K562 (cell line): ENCODE results near the gene UGT3A1. TPM values are rescaled to one million over a fixed set of nuclear protein-coding genes. Genes with fewer than 3 reads are reported as not detected.
A peak's percentile ranks its signal among the peaks of the same experiment; 100 is the strongest.

Experiments
- ATAC-seq: fragments of 200-7000 bp; cut with Tn5 transposase; 3 replicates; pipeline ENCODE4 v1.9.1; 2020; ENCODE audit warnings: moderate library complexity
- BruUV-seq: library from RNA; stranded (reverse); fragments of 400-500 nt; replicated peaks from 2 replicates; lab custom pipeline; 2021; lab: Mats Ljungman, UMichigan
- CTCF ChIA-PET: fragments of 300-600 bp; formaldehyde crosslinking; extraction: SDS; loops from one replicate; lab custom pipeline; 2021; ENCODE audit warnings: low intra/inter-chr PET ratio; lab: Yijun Ruan, JAX
- POLR2A ChIA-PET: fragments of 300-600, 350-650 bp; sonication (Branson Sonifier 250); formaldehyde crosslinking; extraction: SDS; loops from one replicate; lab custom pipeline; 2021; ENCODE audit warnings: antibody characterized with exemption, inconsistent platforms; lab: Yijun Ruan, JAX
- DNase-seq, 4 experiments: peaks; one replicate each; pipeline versions ENCODE4 v3.0.0 to v3.0.0-alpha.2; 2011 to 2018; ENCODE audit warnings: low spot score in 3 of 4, mixed read lengths in 3 of 4; ENCODE audit errors: extremely low read depth in 1 of 4
- FAIRE-seq: peaks from 2 replicates; lab custom pipeline; 2011; peaks lifted over from hg19 to GRCh38; lab: Jason Lieb, UNC
- H2AFZ ChIP-seq: 2 replicates; pipeline ENCODE4 v1.6.0; 2011; ENCODE audit warnings: low read depth, low read length, control low read depth, inconsistent platforms
- H3K27ac ChIP-seq: fragments of 200-600 bp; 3 replicates; pipeline ENCODE4 v1.8.0; 2011; ENCODE audit warnings: low read depth, mild to moderate bottlenecking, control low read depth, inconsistent platforms, low read length, moderate library complexity, mixed read lengths; ENCODE audit errors: extremely low read depth
- H3K27me3 ChIP-seq, 2 experiments: fragments of 300-600 bp in 1 of 2; 2 replicates in 1 of 2; 3 replicates in 1 of 2; pipeline versions ENCODE4 v1.6.0 to v1.8.0; 2011; ENCODE audit warnings: inconsistent platforms in 2 of 2, low read length in 2 of 2, mild to moderate bottlenecking in 1 of 2, mixed read lengths in 1 of 2, moderate library complexity in 1 of 2; ENCODE audit not compliant: control insufficient read depth in 2 of 2, insufficient read depth in 2 of 2
- H3K36me3 ChIP-seq: fragments of 300-600 bp; 3 replicates; pipeline ENCODE4 v1.8.0; 2011; ENCODE audit warnings: mild to moderate bottlenecking, low read length, inconsistent platforms; ENCODE audit not compliant: control insufficient read depth, insufficient read depth
- H3K4me1 ChIP-seq, 2 experiments: fragments of 200-600 bp in 1 of 2; replicated peaks in 1 of 2; 2 replicates in 1 of 2; 3 replicates in 1 of 2; pipeline versions ENCODE4 v1.5.1 to v1.8.0; 2011; ENCODE audit warnings: inconsistent platforms in 2 of 2, low read length in 2 of 2, mild to moderate bottlenecking in 1 of 2, mixed read lengths in 1 of 2, moderate library complexity in 1 of 2; ENCODE audit not compliant: control insufficient read depth in 2 of 2, insufficient read depth in 2 of 2
- H3K4me2 ChIP-seq: 2 replicates; pipeline ENCODE4 v1.6.1; 2011; ENCODE audit warnings: low read length, control low read depth, inconsistent platforms, mixed read lengths; ENCODE audit not compliant: insufficient read depth
- H3K4me3 ChIP-seq: fragments of 200-600 bp; sonication (generic), shearing (Covaris generic); 2 replicates; pipeline ENCODE4 v1.5.1; 2016; ENCODE audit warnings: control low read depth, inconsistent platforms
- H3K79me2 ChIP-seq: fragments of 200-600 bp; 3 replicates; pipeline ENCODE4 v1.8.0; 2011; ENCODE audit warnings: low read length, inconsistent platforms; ENCODE audit not compliant: control insufficient read depth, insufficient read depth
- H3K9ac ChIP-seq, 2 experiments: 2 replicates each; pipeline versions ENCODE4 v1.6.0 to v1.6.1; 2011; ENCODE audit warnings: low read depth in 2 of 2, low read length in 2 of 2, control low read depth in 1 of 2, inconsistent platforms in 1 of 2, mild to moderate bottlenecking in 1 of 2, mixed read lengths in 1 of 2; ENCODE audit not compliant: insufficient read depth in 1 of 2
- H3K9me1 ChIP-seq: one replicate; pipeline ENCODE4 v1.6.0; 2011; ENCODE audit warnings: inconsistent platforms, mild to moderate bottlenecking, low read length, moderate library complexity; ENCODE audit not compliant: control insufficient read depth, insufficient read depth
- H3K9me3 ChIP-seq: replicated peaks from 2 replicates; pipeline ENCODE4 v1.5.1; 2011; ENCODE audit warnings: low read depth, low read length, inconsistent platforms; ENCODE audit not compliant: control insufficient read depth, insufficient read depth
- H4K20me1 ChIP-seq: replicated peaks from 2 replicates; pipeline ENCODE4 v1.6.1; 2011; ENCODE audit warnings: low read length, inconsistent platforms, mixed read lengths; ENCODE audit not compliant: control insufficient read depth, insufficient read depth
- RHOXF2B ChIP-seq: fragments of 250-450 bp; sonication (Bioruptor Pico); conservative IDR thresholded peaks from 2 replicates; pipeline ENCODE4 v1.5.1; 2021
- SLC30A9 ChIP-seq: fragments of 250-450 bp; sonication (Bioruptor Pico); IDR thresholded peaks from 2 replicates; pipeline ENCODE4 v1.8.0; 2022; ENCODE audit warnings: mild to moderate bottlenecking, moderate library complexity
- WGBS: fragments of 100-300 bp; shearing (Covaris generic); methylation state at CpG from one replicate; pipeline ENCODE4 v1.1.6; 2016; ENCODE audit warnings: low coverage, mixed read lengths; ENCODE audit not compliant: insufficient coverage; ENCODE audit errors: missing lambda C conversion rate; 5-methylcytosine and 5-hydroxymethylcytosine counted together
- in situ Hi-C: fragments of 300-500 bp; cut with MboI; formaldehyde crosslinking; loops from 4 replicates; pipeline ENCODE4 v1.15.0; 2018; ENCODE audit warnings: inconsistent platforms, mixed read lengths
- intact Hi-C: fragments of 100-400 bp; cut with micrococcal nuclease; formaldehyde crosslinking; loops from 2 replicates; pipeline ENCODE4 v1.14.2; 2022
- polyA plus RNA-seq, 8 experiments: library from polyadenylated mRNA; depleted of rRNA in 4 of 8; stranded (reverse) in 5 of 8; unstranded in 3 of 8; fragments of >200 nt; fragmentation: Nextera tagmentation in 2 of 8; fragmentation: Illumina TruSeq in 1 of 8; extraction: Ambion mirVana in 2 of 8; extraction: Trizol in 1 of 8; gene quantifications; 2 replicates each; pipeline versions ENCODE4 v1.2.1 to v1.2.3, GENCODE V29; 2011 to 2014; ENCODE audit warnings: inconsistent platforms in 1 of 8, missing spikeins in 1 of 8
- total RNA-seq, 7 experiments: library from RNA; depleted of rRNA in 6 of 7; stranded (reverse); fragments of >200 nt in 6 of 7; fragmentation: Illumina TruSeq in 2 of 7; extraction: Trizol in 2 of 7; gene quantifications; 2 replicates each; pipeline versions ENCODE4 v1.2.1 to v1.2.3, GENCODE V29; 2011 to 2021; ENCODE audit warnings: low replicate concordance in 1 of 7

Gene UGT3A1
- total and polyA plus RNA-seq, 9 of the 15 experiments (the other 6 are each of a cell fraction or from before 2014, with no cell fraction given): not detected

DNA sequence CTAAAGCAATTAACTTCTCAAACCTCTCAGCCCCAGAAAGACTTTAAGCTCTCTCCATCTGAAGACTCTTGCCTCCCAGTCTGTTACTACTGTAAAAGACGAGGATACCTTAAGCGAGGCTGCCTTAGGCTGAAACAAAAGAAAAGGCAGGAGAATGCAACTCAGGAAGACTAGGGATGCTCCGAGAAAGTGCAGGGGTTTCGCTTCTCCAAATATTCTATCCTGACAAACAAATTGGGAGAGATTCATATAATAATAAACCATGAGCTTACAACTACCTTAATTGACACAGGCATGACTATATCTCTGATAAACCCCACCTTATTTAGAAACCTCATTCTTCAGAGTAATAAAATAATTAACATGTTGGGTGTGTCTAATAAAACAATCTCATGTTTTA is 4.9 kb upstream of the UGT3A1 start:
- Histone ChIP-seq H2AFZ (no peak overlapping the region), H3K4me1 (no peaks in the 10 kb centered on the region), H3K4me3 (no peak overlapping the region), H3K27me3 (peaks cover 0 to 3% of the 10 kb centered on the region in 2 experiments; a peak in 2 of 5 replicates), H3K9me3 (no peaks in the 10 kb centered on the region), H4K20me1 (no peaks in the 10 kb centered on the region), H3K9ac (no peak overlapping the region), H3K9me1 (no peaks in the 10 kb centered on the region), H3K36me3 (no peaks in the 10 kb centered on the region), H3K27ac (no peak overlapping the region), H3K4me2 (no peak overlapping the region), H3K79me2 (no peaks in the 10 kb centered on the region)
- WGBS: 0% methylated on average over 4 of the region's 4 CpGs
- TF ChIP-seq RHOXF2B (CRISPR knock-in tag): no peak
- FAIRE-seq (no peak), ATAC-seq (no peak), DNase-seq (no peak)
- ChIA-PET POLR2A (interaction anchor here (0.8 kb wide), 1 partner anchor 19 kb away, joined by 3 read pairs; no protein-coding TSS in a partner anchor), CTCF (no interaction called here)
- in situ Hi-C loops: no loop called here
- intact Hi-C loops: no loop called here
- no TSS peak for BruUV-seq

DNA sequence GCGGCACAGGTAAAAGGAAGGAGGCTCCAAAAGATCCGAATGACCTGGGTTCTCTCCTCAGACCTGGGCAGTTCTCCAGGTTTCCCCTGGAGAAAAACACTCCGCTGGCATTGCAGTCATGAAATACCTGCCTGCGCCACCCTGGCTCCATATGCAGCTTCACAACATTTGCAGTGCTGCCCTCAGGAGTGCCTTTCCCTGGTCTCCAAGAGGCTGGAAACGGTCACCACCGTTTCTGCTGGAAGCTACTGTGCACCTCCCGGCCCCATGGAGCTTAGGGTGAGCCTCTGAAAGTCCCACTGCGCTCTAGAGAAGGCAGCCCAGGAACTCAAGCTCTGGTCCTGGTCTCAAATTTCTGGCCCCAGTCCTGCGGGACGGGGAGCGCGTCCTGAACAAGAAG is 670 bp downstream of the UGT3A1 start:
- ChIA-PET POLR2A (no interaction called here), CTCF (no interaction called here)
- DNase-seq: no peak
- in situ Hi-C loops: no loop called here
- Histone ChIP-seq H3K9ac (no peak overlapping the region), H3K9me1 (no peaks in the 10 kb centered on the region), H3K4me1 (no peaks in the 10 kb centered on the region), H4K20me1 (no peaks in the 10 kb centered on the region), H3K27me3 (peaks cover 5 to 13% of the 10 kb centered on the region in 2 experiments; a peak in 4 of 5 replicates), H3K4me2 (no peak overlapping the region), H3K27ac (no peak overlapping the region), H3K36me3 (no peaks in the 10 kb centered on the region), H2AFZ (no peak overlapping the region), H3K9me3 (no peaks in the 10 kb centered on the region), H3K79me2 (no peaks in the 10 kb centered on the region), H3K4me3 (no peak overlapping the region)
- 0% methylated on average over 12 of the region's 12 CpGs for WGBS
- no peak for FAIRE-seq
- no peak for TF ChIP-seq SLC30A9 (CRISPR knock-in tag)
- BruUV-seq: no TSS peak
- intact Hi-C loops: no loop called here
- ATAC-seq: peak; percentile 42; the same call in 2 of the 3 replicates
